Measurements from ENCODE around the gene EEF1A2.

DNA sequence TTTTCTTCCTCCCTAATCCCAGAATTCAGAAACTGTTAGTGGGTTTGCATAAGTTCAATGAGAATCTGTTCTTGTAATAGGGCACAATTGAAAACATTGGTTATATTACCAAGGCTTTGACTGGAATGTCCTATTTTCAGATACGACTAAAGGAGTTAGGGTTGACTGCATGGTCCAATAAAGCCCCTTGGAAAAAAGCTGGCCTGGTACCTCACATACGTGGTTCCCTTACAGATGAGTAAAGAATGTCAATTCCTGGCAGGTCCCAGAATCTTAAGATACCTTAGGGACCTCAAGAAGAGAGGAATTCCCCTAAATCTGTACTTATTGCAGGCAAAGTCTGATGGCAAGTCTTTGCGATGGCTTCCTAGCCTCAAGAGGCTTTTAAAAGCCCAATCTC lies 26.3 kb upstream of the EEF1A2 start:
- TF ChIP-seq CTCF (IDR thresholded peaks at IDR 0.05; ENCODE audit: low read depth, low read length, missing input control) (no peak), EGR1 (IDR thresholded peaks at IDR 0.05; ENCODE audit: low read depth in 2 of 2) (no peak), SP1 (IDR thresholded peaks at IDR 0.05) (no peak), TAF1 (conservative IDR thresholded peaks at IDR 0.05) (no peak), JUND (IDR thresholded peaks at IDR 0.05) (no peak), GABPA (IDR thresholded peaks at IDR 0.05 in 1 of 2, conservative IDR thresholded peaks at IDR 0.05 in 1 of 2) (no peak), FOXA1 (IDR thresholded peaks at IDR 0.05) (no peak), RAD21 (IDR thresholded peaks at IDR 0.05) (no peak), RXRA (IDR thresholded peaks at IDR 0.05) (no peak), FOXA2 (IDR thresholded peaks at IDR 0.05) (no peak), HNF4G (IDR thresholded peaks at IDR 0.05) (no peak)
- TF ChIP-seq, protein P1, sequence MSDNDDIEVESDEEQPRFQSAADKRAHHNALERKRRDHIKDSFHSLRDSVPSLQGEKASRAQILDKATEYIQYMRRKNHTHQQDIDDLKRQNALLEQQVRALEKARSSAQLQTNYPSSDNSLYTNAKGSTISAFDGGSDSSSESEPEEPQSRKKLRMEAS (IDR thresholded peaks at IDR 0.05) = no peak
- TF ChIP-seq, protein P2, sequence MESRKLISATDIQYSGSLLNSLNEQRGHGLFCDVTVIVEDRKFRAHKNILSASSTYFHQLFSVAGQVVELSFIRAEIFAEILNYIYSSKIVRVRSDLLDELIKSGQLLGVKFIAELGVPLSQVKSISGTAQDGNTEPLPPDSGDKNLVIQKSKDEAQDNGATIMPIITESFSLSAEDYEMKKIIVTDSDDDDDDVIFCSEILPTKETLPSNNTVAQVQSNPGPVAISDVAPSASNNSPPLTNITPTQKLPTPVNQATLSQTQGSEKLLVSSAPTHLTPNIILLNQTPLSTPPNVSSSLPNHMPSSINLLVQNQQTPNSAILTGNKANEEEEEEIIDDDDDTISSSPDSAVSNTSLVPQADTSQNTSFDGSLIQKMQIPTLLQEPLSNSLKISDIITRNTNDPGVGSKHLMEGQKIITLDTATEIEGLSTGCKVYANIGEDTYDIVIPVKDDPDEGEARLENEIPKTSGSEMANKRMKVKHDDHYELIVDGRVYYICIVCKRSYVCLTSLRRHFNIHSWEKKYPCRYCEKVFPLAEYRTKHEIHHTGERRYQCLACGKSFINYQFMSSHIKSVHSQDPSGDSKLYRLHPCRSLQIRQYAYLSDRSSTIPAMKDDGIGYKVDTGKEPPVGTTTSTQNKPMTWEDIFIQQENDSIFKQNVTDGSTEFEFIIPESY (IDR thresholded peaks at IDR 0.05) = no peak
- TF ChIP-seq, protein P3, sequence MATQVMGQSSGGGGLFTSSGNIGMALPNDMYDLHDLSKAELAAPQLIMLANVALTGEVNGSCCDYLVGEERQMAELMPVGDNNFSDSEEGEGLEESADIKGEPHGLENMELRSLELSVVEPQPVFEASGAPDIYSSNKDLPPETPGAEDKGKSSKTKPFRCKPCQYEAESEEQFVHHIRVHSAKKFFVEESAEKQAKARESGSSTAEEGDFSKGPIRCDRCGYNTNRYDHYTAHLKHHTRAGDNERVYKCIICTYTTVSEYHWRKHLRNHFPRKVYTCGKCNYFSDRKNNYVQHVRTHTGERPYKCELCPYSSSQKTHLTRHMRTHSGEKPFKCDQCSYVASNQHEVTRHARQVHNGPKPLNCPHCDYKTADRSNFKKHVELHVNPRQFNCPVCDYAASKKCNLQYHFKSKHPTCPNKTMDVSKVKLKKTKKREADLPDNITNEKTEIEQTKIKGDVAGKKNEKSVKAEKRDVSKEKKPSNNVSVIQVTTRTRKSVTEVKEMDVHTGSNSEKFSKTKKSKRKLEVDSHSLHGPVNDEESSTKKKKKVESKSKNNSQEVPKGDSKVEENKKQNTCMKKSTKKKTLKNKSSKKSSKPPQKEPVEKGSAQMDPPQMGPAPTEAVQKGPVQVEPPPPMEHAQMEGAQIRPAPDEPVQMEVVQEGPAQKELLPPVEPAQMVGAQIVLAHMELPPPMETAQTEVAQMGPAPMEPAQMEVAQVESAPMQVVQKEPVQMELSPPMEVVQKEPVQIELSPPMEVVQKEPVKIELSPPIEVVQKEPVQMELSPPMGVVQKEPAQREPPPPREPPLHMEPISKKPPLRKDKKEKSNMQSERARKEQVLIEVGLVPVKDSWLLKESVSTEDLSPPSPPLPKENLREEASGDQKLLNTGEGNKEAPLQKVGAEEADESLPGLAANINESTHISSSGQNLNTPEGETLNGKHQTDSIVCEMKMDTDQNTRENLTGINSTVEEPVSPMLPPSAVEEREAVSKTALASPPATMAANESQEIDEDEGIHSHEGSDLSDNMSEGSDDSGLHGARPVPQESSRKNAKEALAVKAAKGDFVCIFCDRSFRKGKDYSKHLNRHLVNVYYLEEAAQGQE (IDR thresholded peaks at IDR 0.05) = no peak
